Panc1 (cell line): ENCODE measurements around the gene ASB6. TPM values are rescaled to one million over a fixed set of nuclear protein-coding genes. Genes with fewer than 3 reads are reported as not detected.

Experiments
- ATAC-seq: fragments of 200-7000 bp; cut with Tn5 transposase; 2 replicates; pipeline ENCODE4 v1.9.1; 2020; ENCODE audit warnings: mild to moderate bottlenecking, moderate library complexity
- BruUV-seq: library from RNA; stranded (reverse); fragments of 400-500 nt; replicated peaks from 2 replicates; lab custom pipeline; 2021; lab: Mats Ljungman, UMichigan
- CTCF ChIA-PET: fragments of 300-600 bp; sonication (Branson Sonifier 250); formaldehyde crosslinking; loops from one replicate; lab custom pipeline; 2022; ENCODE audit warnings: antibody characterized with exemption; lab: Charles Lee
- POLR2A ChIA-PET: fragments of 300-600 bp; sonication (Branson Sonifier 250); formaldehyde crosslinking; loops from one replicate; lab custom pipeline; 2022; ENCODE audit warnings: antibody characterized with exemption; lab: Charles Lee
- DNase-seq: peaks from one replicate; pipeline ENCODE4 v3.0.0-alpha.2; 2010; ENCODE audit warnings: low read depth, low spot score
- H3K27ac ChIP-seq: 2 replicates; pipeline ENCODE4 v1.5.1; 2011; ENCODE audit warnings: mild to moderate bottlenecking, low read length, inconsistent platforms
- H3K27me3 ChIP-seq: fragments of 200-500 bp; sonication (Bioruptor generic); 2 replicates; pipeline ENCODE4 v1.6.0; 2014; ENCODE audit warnings: low read length, inconsistent platforms; ENCODE audit not compliant: control insufficient read depth, insufficient read depth
- H3K36me3 ChIP-seq: fragments of 200-500 bp; sonication (Bioruptor generic); 2 replicates; pipeline ENCODE4 v1.5.1; 2014; ENCODE audit warnings: inconsistent platforms, mild to moderate bottlenecking, low read length, moderate library complexity; ENCODE audit not compliant: control insufficient read depth, insufficient read depth
- H3K4me1 ChIP-seq: 2 replicates; pipeline ENCODE4 v1.5.1; 2011; ENCODE audit warnings: inconsistent platforms, mild to moderate bottlenecking, low read length, moderate library complexity; ENCODE audit not compliant: control insufficient read depth, insufficient read depth
- H3K4me3 ChIP-seq, 2 experiments: 2 replicates each; pipeline ENCODE4 v1.5.1; 2011 to 2012; ENCODE audit warnings: low read depth in 2 of 2, low read length in 2 of 2, mild to moderate bottlenecking in 2 of 2, inconsistent platforms in 1 of 2, moderate library complexity in 1 of 2
- H3K9me3 ChIP-seq: fragments of 200-500 bp; sonication (Bioruptor generic); 2 replicates; pipeline ENCODE4 v1.5.1; 2014; ENCODE audit warnings: low read depth, mild to moderate bottlenecking, inconsistent platforms, low read length, moderate library complexity; ENCODE audit not compliant: control insufficient read depth, insufficient read depth
- POLR2AphosphoS5 ChIP-seq: IDR thresholded peaks from 2 replicates; pipeline ENCODE4 v1.6.1; 2012; ENCODE audit warnings: mild to moderate bottlenecking, low read depth, low read length, moderate library complexity
- SIN3A ChIP-seq: IDR thresholded peaks from 2 replicates; pipeline ENCODE4 v1.6.1; 2012; ENCODE audit warnings: low read depth, mild to moderate bottlenecking, low read length, moderate library complexity, borderline replicate concordance; ENCODE audit not compliant: insufficient read depth
- TCF7L2 ChIP-seq: IDR thresholded peaks from 2 replicates; pipeline ENCODE4 v1.6.1; 2011; ENCODE audit warnings: mild to moderate bottlenecking, low read depth, low read length, inconsistent platforms
- in situ Hi-C: cut with HindIII; loops from 2 replicates; pipeline ENCODE4 v1.10.0; 2016; ENCODE audit warnings: low sequenced_read_pairs, low pct_unique_long_range_greater_than_20kb
- intact Hi-C: fragments of 100-400 bp; cut with micrococcal nuclease; formaldehyde crosslinking; loops from one replicate; pipeline ENCODE4 v1.10.0; 2022; ENCODE audit not compliant: unreplicated experiment
- total RNA-seq: library from RNA; stranded (reverse); gene quantifications from one replicate; pipeline ENCODE4 v1.2.1, GENCODE V29; 2021; ENCODE audit not compliant: unreplicated experiment
- TF ChIP-seq, protein P1 (sequence below): fragments of 450-650 bp; IDR thresholded peaks from 2 replicates; pipeline ENCODE4 v1.5.1; 2017; ENCODE audit warnings: mild to moderate bottlenecking
- TF ChIP-seq, protein P2 (sequence below), 2 experiments: IDR thresholded peaks; 2 replicates each; pipeline ENCODE4 v1.6.1; 2011 to 2012; ENCODE audit warnings: low read depth in 2 of 2, control low read depth in 1 of 2, low read length in 1 of 2, mild to moderate bottlenecking in 1 of 2, moderate library complexity in 1 of 2; ENCODE audit not compliant: insufficient read depth in 1 of 2

Gene ASB6
- total RNA-seq, 1 experiment from 2014 or later: 14.3 TPM

DNA sequence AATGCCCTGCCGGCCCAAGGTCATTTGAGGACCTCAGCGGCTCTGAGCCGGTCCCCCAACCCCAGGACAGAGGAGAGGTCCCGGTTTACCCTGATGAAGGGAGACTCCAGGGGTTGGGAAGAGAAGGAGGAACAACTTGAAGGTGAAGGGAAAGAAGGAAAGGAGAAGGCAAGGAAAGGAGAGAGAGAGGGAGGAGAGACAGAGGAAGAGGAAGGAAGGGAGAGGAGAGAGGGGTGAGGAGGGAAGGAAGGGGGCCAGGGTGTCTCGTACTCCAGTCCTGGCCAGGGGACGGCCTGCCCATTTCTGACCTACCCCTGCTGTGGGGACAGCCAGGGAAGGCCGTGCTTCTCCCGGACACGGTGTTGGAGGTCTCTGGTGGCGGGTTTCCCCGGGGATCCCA is 25.4 kb upstream of the ASB6 start:
- Histone ChIP-seq H3K4me1 (no peaks in the 10 kb centered on the region), H3K9me3 (no peaks in the 10 kb centered on the region), H3K36me3 (no peaks in the 10 kb centered on the region), H3K27me3 (no peaks in the 10 kb centered on the region), H3K4me3 (no peak overlapping the region), H3K27ac (no peak overlapping the region)
- BruUV-seq: no TSS peak
- CTCF ChIA-PET: interaction anchor here (0.6 kb wide), 1 partner anchor 203 kb away, joined by 8 read pairs; no protein-coding TSS in a partner anchor
- POLR2A ChIA-PET: no interaction called here
- intact Hi-C loops: no loop called here
- DNase-seq (no peak), ATAC-seq (no peak)
- TF ChIP-seq, protein P1, sequence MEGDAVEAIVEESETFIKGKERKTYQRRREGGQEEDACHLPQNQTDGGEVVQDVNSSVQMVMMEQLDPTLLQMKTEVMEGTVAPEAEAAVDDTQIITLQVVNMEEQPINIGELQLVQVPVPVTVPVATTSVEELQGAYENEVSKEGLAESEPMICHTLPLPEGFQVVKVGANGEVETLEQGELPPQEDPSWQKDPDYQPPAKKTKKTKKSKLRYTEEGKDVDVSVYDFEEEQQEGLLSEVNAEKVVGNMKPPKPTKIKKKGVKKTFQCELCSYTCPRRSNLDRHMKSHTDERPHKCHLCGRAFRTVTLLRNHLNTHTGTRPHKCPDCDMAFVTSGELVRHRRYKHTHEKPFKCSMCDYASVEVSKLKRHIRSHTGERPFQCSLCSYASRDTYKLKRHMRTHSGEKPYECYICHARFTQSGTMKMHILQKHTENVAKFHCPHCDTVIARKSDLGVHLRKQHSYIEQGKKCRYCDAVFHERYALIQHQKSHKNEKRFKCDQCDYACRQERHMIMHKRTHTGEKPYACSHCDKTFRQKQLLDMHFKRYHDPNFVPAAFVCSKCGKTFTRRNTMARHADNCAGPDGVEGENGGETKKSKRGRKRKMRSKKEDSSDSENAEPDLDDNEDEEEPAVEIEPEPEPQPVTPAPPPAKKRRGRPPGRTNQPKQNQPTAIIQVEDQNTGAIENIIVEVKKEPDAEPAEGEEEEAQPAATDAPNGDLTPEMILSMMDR: no peak
- TF ChIP-seq POLR2AphosphoS5: no peak
- in situ Hi-C loops: no loop called here

DNA sequence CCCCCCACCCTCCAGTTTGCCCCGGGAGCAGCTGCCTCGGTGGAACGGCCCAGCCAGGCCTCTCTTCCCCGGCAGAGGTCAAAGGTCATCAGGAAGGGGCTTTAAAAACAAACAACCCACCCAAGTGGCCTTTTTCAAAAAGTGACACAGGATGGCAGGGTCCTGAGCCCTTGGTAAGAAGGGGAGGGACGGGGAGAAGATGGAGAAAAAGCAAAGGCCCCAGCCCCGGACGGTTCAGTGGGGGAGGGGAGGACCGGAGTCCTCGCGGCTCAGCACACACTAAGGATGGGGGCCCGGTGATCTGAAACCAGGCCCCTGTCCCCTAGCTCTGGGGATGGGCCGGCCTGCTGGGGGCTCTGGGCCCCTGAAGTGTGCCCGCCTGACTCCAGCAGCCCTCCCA is 24.6 kb upstream of the ASB6 start:
- CTCF ChIA-PET: interaction anchor here (0.6 kb wide), 1 partner anchor 55 kb away, joined by 4 read pairs; no protein-coding TSS in a partner anchor
- in situ Hi-C loops: no loop called here
- Histone ChIP-seq H3K27me3 (no peaks in the 10 kb centered on the region), H3K4me3 (peak overlapping the region in 1 of 2 experiments; percentile 25; a peak in 1 of 4 replicates), H3K36me3 (no peaks in the 10 kb centered on the region), H3K4me1 (no peaks in the 10 kb centered on the region), H3K27ac (no peak overlapping the region), H3K9me3 (no peaks in the 10 kb centered on the region)
- BruUV-seq: no TSS peak
- no peak for ATAC-seq
- DNase-seq: no peak
- intact Hi-C loops: no loop called here
- TF ChIP-seq SIN3A: no peak
- TF ChIP-seq, protein P2, sequence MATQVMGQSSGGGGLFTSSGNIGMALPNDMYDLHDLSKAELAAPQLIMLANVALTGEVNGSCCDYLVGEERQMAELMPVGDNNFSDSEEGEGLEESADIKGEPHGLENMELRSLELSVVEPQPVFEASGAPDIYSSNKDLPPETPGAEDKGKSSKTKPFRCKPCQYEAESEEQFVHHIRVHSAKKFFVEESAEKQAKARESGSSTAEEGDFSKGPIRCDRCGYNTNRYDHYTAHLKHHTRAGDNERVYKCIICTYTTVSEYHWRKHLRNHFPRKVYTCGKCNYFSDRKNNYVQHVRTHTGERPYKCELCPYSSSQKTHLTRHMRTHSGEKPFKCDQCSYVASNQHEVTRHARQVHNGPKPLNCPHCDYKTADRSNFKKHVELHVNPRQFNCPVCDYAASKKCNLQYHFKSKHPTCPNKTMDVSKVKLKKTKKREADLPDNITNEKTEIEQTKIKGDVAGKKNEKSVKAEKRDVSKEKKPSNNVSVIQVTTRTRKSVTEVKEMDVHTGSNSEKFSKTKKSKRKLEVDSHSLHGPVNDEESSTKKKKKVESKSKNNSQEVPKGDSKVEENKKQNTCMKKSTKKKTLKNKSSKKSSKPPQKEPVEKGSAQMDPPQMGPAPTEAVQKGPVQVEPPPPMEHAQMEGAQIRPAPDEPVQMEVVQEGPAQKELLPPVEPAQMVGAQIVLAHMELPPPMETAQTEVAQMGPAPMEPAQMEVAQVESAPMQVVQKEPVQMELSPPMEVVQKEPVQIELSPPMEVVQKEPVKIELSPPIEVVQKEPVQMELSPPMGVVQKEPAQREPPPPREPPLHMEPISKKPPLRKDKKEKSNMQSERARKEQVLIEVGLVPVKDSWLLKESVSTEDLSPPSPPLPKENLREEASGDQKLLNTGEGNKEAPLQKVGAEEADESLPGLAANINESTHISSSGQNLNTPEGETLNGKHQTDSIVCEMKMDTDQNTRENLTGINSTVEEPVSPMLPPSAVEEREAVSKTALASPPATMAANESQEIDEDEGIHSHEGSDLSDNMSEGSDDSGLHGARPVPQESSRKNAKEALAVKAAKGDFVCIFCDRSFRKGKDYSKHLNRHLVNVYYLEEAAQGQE (IDR thresholded peaks at IDR 0.05; ENCODE audit: insufficient read depth in 1 of 2, low read depth in 2 of 2, low read length in 1 of 2): no peak
- TF ChIP-seq, protein P1: no peak
- TF ChIP-seq TCF7L2: no peak
- TF ChIP-seq POLR2AphosphoS5: no peak
- POLR2A ChIA-PET: interaction anchor here (0.6 kb wide), 1 partner anchor 43 kb away, joined by 3 read pairs; no protein-coding TSS in a partner anchor
